ENCODE data around the gene DKKL1.
A peak's percentile ranks its signal among the peaks of the same experiment; 100 is the strongest.

Gene DKKL1

GRCh38 chr19:49347191-49347590 lies 16.5 kb upstream of the DKKL1 start:
- TF ChIP-seq, protein P1, sequence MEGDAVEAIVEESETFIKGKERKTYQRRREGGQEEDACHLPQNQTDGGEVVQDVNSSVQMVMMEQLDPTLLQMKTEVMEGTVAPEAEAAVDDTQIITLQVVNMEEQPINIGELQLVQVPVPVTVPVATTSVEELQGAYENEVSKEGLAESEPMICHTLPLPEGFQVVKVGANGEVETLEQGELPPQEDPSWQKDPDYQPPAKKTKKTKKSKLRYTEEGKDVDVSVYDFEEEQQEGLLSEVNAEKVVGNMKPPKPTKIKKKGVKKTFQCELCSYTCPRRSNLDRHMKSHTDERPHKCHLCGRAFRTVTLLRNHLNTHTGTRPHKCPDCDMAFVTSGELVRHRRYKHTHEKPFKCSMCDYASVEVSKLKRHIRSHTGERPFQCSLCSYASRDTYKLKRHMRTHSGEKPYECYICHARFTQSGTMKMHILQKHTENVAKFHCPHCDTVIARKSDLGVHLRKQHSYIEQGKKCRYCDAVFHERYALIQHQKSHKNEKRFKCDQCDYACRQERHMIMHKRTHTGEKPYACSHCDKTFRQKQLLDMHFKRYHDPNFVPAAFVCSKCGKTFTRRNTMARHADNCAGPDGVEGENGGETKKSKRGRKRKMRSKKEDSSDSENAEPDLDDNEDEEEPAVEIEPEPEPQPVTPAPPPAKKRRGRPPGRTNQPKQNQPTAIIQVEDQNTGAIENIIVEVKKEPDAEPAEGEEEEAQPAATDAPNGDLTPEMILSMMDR (conservative IDR thresholded peaks at IDR 0.05; ENCODE audit: low read depth, low read length), result no peak
- no peak overlapping the region for H3K4me3 ChIP-seq (ENCODE audit: low read depth, low read length)
- no peak for DNase-seq (ENCODE audit: low read depth)

DNA sequence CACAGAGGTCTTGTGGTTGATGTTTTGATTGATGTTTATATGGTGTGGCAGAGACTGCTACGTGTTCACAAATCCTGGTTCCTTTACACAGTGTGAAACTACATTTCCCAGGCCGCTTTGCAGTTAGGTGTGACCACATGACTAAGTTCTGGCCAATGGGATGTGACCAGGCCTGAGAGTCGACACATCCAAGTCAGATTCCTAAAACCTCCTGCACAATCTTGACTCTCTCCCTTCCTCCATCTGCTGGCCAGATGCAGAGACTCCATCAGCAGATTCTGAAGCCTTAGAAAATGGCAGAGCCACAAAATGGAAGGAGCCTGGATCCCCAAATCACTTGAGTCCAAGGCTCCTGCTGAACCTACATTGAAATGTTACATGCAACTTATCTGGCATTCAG lies 15.8 kb upstream of the DKKL1 start:
- TF ChIP-seq, protein P1 (conservative IDR thresholded peaks at IDR 0.05; ENCODE audit: low read depth, low read length), result peak; percentile 50
- peak; percentile 85 for DNase-seq (ENCODE audit: low read depth)
- H3K4me3 ChIP-seq (ENCODE audit: low read depth, low read length), result no peak overlapping the region

DNA sequence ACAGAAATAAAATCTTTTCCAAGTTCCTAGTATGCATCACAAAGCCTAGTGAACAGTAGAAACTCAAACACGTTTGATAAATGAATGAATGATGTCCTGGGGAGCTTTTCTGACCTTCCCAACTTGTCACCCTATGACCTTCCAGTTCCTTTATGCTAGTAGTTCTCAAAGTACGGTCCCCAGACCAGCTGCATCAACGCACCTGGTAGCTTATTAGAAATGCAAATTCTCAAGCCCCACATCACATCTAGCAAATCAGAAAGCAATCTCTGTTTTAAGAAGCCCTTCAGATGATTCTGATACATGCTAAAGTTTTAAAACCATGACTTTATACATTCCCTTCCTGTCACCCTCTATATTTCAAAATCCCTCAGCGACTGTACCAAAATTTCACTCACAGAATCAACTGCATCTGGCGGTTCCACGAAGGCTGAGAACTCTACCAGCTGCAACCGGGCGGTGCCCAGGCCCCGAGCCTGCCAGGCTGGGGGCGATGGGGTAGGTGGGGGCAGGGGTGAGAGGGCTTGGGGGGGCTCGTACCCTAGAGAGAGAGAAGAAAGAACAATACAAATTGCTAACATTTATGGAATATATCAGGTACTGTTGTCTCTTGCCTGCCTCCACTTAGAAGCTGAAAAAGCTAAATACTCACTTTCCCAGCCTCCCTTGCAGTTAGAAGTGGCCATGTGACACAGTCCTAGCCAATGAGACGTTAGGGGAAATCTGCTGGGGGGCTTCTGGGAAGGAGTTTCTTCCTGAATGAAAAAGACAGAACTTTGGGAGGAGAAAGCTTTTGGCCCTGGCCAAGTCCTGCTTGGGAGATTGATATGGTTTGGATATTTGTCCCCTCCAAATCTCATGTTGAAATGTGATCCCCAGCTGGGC lies 15.1 kb upstream of the DKKL1 start:
- TF ChIP-seq, protein P1 (conservative IDR thresholded peaks at IDR 0.05; ENCODE audit: low read depth, low read length), result no peak

DNA sequence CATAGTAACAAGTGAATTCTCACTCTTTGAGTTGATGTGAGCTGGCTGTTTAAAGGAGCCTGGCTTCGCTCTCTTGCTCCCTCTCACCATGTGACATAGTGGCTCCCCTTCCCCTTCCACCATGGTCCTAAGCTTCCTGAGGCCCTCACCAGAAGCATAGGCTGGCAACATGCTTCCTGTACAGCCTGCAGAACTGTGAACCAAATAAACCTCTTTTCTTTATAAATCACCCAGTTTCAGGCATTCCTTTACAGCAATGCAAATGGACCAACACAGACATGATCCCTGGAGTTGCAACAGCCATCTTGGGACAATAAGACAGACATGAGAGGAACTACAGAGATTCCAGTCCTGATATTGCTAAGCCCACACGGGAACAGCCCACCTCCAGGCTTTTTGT lies 14.1 kb upstream of the DKKL1 start:
- H3K4me3 ChIP-seq (ENCODE audit: low read depth, low read length), result no peak overlapping the region
- no peak for DNase-seq (ENCODE audit: low read depth)
- TF ChIP-seq, protein P1 (conservative IDR thresholded peaks at IDR 0.05; ENCODE audit: low read depth, low read length), result no peak

More for the DNA sequence above, 15.1 kb upstream of the DKKL1 start:
- DNase-seq (ENCODE audit: low read depth), result no peak
- no peak overlapping the region for H3K4me3 ChIP-seq (ENCODE audit: low read depth, low read length)

DNA sequence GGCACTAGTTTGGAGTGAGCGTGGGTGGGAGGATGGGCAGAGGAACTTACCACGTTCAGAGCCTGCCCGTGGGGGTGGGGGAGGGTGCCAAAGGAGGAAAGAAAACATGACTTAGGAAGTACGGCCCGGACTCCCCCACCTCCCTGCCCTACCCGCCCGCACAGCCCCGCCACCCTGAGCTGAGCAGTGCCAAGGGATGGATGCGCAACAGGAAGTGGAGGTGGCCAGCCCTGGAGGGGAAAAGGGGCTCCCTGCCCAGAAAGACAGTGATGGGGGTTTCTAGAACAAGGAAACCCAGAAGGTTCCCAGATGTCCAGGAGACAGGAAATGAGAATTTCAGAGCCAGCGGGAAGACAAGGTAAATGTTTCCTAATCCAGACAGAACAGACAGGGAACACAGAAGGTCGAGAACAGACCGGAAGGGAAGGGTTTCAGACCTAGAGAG lies 7.7 kb upstream of the DKKL1 start:
- TF ChIP-seq, protein P1 (conservative IDR thresholded peaks at IDR 0.05; ENCODE audit: low read depth, low read length), result no peak
- DNase-seq (ENCODE audit: low read depth), result peak; percentile 30
- H3K4me3 ChIP-seq (ENCODE audit: low read depth, low read length), result no peak overlapping the region

GRCh38 chr19:49356382-49356781 lies 7.3 kb upstream of the DKKL1 start:
- no peak overlapping the region for H3K4me3 ChIP-seq (ENCODE audit: low read depth, low read length)
- DNase-seq (ENCODE audit: low read depth), result no peak
- TF ChIP-seq, protein P1 (conservative IDR thresholded peaks at IDR 0.05; ENCODE audit: low read depth, low read length), result no peak

- H3K4me3 ChIP-seq (ENCODE audit: low read depth, low read length), result no peak overlapping the region
- TF ChIP-seq, protein P1 (conservative IDR thresholded peaks at IDR 0.05; ENCODE audit: low read depth, low read length), result no peak
- no peak for DNase-seq (ENCODE audit: low read depth)
Measured at GRCh38 chr19:49357186-49357585, 6.5 kb upstream of the DKKL1 start.
